ENCODE data around the gene VSTM2B. TPM values are rescaled to one million over a fixed set of nuclear protein-coding genes. Genes with fewer than 3 reads are reported as not detected.

Gene VSTM2B
- total and polyA plus RNA-seq, 2 experiments from 2014 or later: 0.47 to 1.1 TPM

DNA sequence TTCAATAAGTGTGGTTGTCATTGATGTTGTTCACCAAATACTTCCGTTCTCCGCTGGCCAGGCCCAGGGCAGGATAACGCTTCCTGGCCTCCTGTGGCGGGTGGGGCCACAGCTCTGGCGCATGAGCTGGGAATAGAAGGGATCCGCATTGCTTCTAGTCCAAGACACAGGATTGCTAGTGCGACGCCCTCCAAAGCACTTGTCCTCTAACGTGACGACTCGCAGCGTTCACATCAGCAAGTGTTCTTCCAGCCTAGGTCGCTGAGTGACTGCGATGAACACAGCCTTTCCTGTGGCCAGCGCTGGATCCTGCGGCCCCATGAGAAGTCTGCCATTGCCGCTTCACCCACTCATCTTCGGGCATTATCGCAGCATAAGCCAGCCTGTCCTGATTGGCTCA, 39.4 kb downstream of the VSTM2B start:
- Histone ChIP-seq H4K20me1 (ENCODE audit: insufficient read depth, poor library complexity, severe bottlenecking) (no peaks in the 10 kb centered on the region), H3K27me3 (peaks cover 3% of the 10 kb centered on the region), H3K9me3 (ENCODE audit: low read depth) (no peaks in the 10 kb centered on the region), H2AFZ (no peak overlapping the region), H3K27ac (no peak overlapping the region), H3K4me2 (no peak overlapping the region), H3K36me3 (replicated peaks; ENCODE audit: insufficient read depth, low read depth) (no peaks in the 10 kb centered on the region), H3K79me2 (no peaks in the 10 kb centered on the region), H3K4me1 (ENCODE audit: insufficient read depth) (no peaks in the 10 kb centered on the region), H3K4me3 (no peak overlapping the region), H3K9me2 (replicated peaks; ENCODE audit: insufficient read depth) (no peaks in the 10 kb centered on the region)
- no peak for DNase-seq (ENCODE audit: low spot score)
- 91% methylated on average over 19 of the region's 19 CpGs for WGBS (ENCODE audit: low lambda C conversion rate, missing lambda C conversion rate)
- TF ChIP-seq CTCF (IDR thresholded peaks at IDR 0.05; ENCODE audit: poor library complexity) (no peak), EZH2 (IDR thresholded peaks at IDR 0.05; ENCODE audit: borderline replicate concordance) (no peak), EZH2phosphoT487 (IDR thresholded peaks at IDR 0.05; ENCODE audit: low read depth, severe bottlenecking, unreplicated experiment) (no peak)

- Histone ChIP-seq H3K4me1 (ENCODE audit: insufficient read depth) (no peaks in the 10 kb centered on the region), H3K36me3 (replicated peaks; ENCODE audit: insufficient read depth, low read depth) (no peaks in the 10 kb centered on the region), H3K4me2 (no peak overlapping the region), H3K9me3 (ENCODE audit: low read depth) (no peaks in the 10 kb centered on the region), H3K79me2 (no peaks in the 10 kb centered on the region), H3K4me3 (no peak overlapping the region), H3K27ac (no peak overlapping the region), H3K9me2 (replicated peaks; ENCODE audit: insufficient read depth) (no peaks in the 10 kb centered on the region), H3K27me3 (peaks cover 3% of the 10 kb centered on the region), H4K20me1 (ENCODE audit: insufficient read depth, poor library complexity, severe bottlenecking) (no peaks in the 10 kb centered on the region), H2AFZ (no peak overlapping the region)
- DNase-seq (ENCODE audit: low spot score): no peak
- TF ChIP-seq EZH2phosphoT487 (IDR thresholded peaks at IDR 0.05; ENCODE audit: low read depth, severe bottlenecking, unreplicated experiment) (no peak), CTCF (IDR thresholded peaks at IDR 0.05; ENCODE audit: poor library complexity) (no peak), EZH2 (IDR thresholded peaks at IDR 0.05; ENCODE audit: borderline replicate concordance) (no peak)
- WGBS (ENCODE audit: low lambda C conversion rate, missing lambda C conversion rate): 100% methylated on average over 1 of the region's 3 CpGs
These were observed 40.8 kb downstream of the VSTM2B start for GRCh38 chr19:29566496-29567054.

DNA sequence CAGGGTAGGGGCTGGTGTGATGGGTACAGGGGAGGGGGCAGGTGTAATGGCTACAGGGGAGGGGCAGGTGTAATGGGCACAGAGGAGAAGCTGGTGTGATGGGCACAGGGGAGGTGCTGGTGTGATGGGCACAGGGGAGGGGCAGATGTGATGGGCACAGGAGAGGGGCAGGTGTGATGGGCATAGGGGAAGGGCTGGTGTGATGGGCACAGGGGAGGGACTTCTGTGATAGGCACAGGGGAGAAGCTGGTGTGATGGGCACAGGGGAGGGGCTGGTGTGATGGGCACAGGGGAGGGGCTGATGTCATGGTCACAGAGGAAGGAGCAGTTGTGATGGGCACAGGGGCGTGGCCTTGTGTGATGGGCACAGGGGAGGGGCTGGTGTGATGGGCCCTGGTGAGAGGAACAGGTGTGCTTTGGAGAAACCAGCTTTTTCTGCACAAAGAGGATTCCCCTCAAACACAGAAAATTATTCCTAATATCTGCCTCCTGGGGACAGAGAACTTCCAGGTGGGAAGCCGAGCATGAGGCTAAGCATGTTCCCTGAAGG, 41.6 kb downstream of the VSTM2B start:
- Histone ChIP-seq H3K9me2 (replicated peaks; ENCODE audit: insufficient read depth) (no peaks in the 10 kb centered on the region), H3K4me3 (no peak overlapping the region), H3K79me2 (no peaks in the 10 kb centered on the region), H3K4me1 (ENCODE audit: insufficient read depth) (no peaks in the 10 kb centered on the region), H3K9me3 (ENCODE audit: low read depth) (no peaks in the 10 kb centered on the region), H3K36me3 (replicated peaks; ENCODE audit: insufficient read depth, low read depth) (no peaks in the 10 kb centered on the region), H3K27me3 (peaks cover 8% of the 10 kb centered on the region), H3K27ac (no peak overlapping the region), H3K4me2 (no peak overlapping the region), H4K20me1 (ENCODE audit: insufficient read depth, poor library complexity, severe bottlenecking) (no peaks in the 10 kb centered on the region), H2AFZ (no peak overlapping the region)
- WGBS (ENCODE audit: low lambda C conversion rate, missing lambda C conversion rate): 79% methylated on average over 2 of the region's 2 CpGs
- no peak for TF ChIP-seq EZH2phosphoT487 (IDR thresholded peaks at IDR 0.05; ENCODE audit: low read depth, severe bottlenecking, unreplicated experiment)
- TF ChIP-seq EZH2 (IDR thresholded peaks at IDR 0.05; ENCODE audit: borderline replicate concordance): no peak
- TF ChIP-seq CTCF (IDR thresholded peaks at IDR 0.05; ENCODE audit: poor library complexity): no peak
- no peak for DNase-seq (ENCODE audit: low spot score)
